Stomach (tissue), 9 donors: ENCODE data around the gene TP63. TPM values are rescaled to one million over a fixed set of nuclear protein-coding genes. Genes with fewer than 3 reads are reported as not detected.

Experiments used
- DNase-seq, 2 donors: peaks; one replicate each; pipeline versions ENCODE4 v3.0.0 to v3.0.0-alpha.2; 2013 to 2019
- H3K27ac ChIP-seq, 5 donors: fragments of 200-600 bp in 4 of 5; sonication (generic) in 4 of 5; one replicate each; pipeline ENCODE4 v1.5.1; 2013 to 2019; ENCODE audit warnings: mild to moderate bottlenecking in 1 of 5, moderate library complexity in 1 of 5
- H3K27me3 ChIP-seq, 3 donors: fragments of 200-600 bp; sonication (generic); one replicate each; pipeline ENCODE4 v1.5.1; 2017 to 2019; ENCODE audit warnings: mixed run types in 1 of 3
- H3K36me3 ChIP-seq, 4 donors: fragments of 200-600 bp; sonication (generic); 1 replicate in 3 of 4; 2 replicates in 1 of 4; pipeline ENCODE4 v1.5.1; 2016 to 2019
- H3K4me1 ChIP-seq, 4 donors: fragments of 200-600 bp; sonication (generic); one replicate each; pipeline ENCODE4 v1.5.1; 2016 to 2019
- H3K4me3 ChIP-seq, 4 donors: fragments of 200-600 bp; sonication (generic) in 3 of 4; one replicate each; pipeline ENCODE4 v1.5.1; 2016 to 2019; ENCODE audit warnings: mild to moderate bottlenecking in 1 of 4
- H3K9me3 ChIP-seq, 4 donors: fragments of 200-600 bp; sonication (generic); one replicate each; pipeline ENCODE4 v1.5.1; 2016 to 2019
- CTCF ChIP-seq, 7 experiments: fragments of 450-650 bp in 4 of 7; fragments of 200-600 bp in 3 of 7; sonication (generic) in 3 of 7; IDR thresholded peaks; one replicate each; pipeline ENCODE4 v1.5.1; 2016 to 2019; ENCODE audit warnings: antibody characterized with exemption in 7 of 7, control low read depth in 2 of 7, mild to moderate bottlenecking in 1 of 7
- EP300 ChIP-seq: sonication (generic); formaldehyde crosslinking; IDR thresholded peaks from one replicate; pipeline ENCODE4 v1.6.1; 2017; ENCODE audit warnings: antibody characterized with exemption
- POLR2A ChIP-seq, 4 donors: fragments of 450-650 bp; IDR thresholded peaks; one replicate each; pipeline ENCODE4 v1.6.1; 2016; ENCODE audit warnings: antibody characterized with exemption in 4 of 4, control low read depth in 2 of 4, mild to moderate bottlenecking in 1 of 4, moderate library complexity in 1 of 4
- POLR2AphosphoS5 ChIP-seq, 3 donors: sonication (generic); formaldehyde crosslinking; IDR thresholded peaks; one replicate each; pipeline ENCODE4 v1.6.1; 2016; ENCODE audit warnings: antibody characterized with exemption in 3 of 3
- WGBS, 5 donors: extraction: QIAGEN DNeasy Blood & Tissue Kit in 3 of 5; methylation state at CpG; one replicate each; pipeline versions ENCODE4 v1.1.5 to v1.1.7; 2013 to 2018; 5-methylcytosine and 5-hydroxymethylcytosine counted together
- intact Hi-C: fragments of 100-400 bp; cut with DNase I; formaldehyde crosslinking; loops from one replicate; pipeline ENCODE4 v1.15.1; 2023; ENCODE audit warnings: low total_unique reads
- polyA plus RNA-seq, 3 donors: library from polyadenylated mRNA; stranded (reverse); fragments of 200-250 nt; gene quantifications; one replicate each; pipeline ENCODE4 v1.2.3, GENCODE V29; 2013
- total RNA-seq, 5 donors: library from RNA; depleted of rRNA; stranded (reverse); fragments of >200 nt; gene quantifications; one replicate each; pipeline versions ENCODE4 v1.1.0 to v1.2.3, GENCODE V29; 2014 to 2016
- donor health status: healthy with polysubstance abuse.
- donor health status: Bipolar disorder and iron deficiency.
- donor health status: healthy.

TP63 gene
- total and polyA plus RNA-seq, 8 donors, result 0.15 to 25.6 (median 0.55) TPM; not detected in 5

GRCh38 chr3:189727898-189728297 is 96.7 kb downstream of the TP63 start:
- 70 to 77% (median 73%) methylated on average over 4 of the region's 4 CpGs for WGBS, 5 donors
- H3K27me3 ChIP-seq, result no peaks in the 10 kb centered on the region

GRCh38 chr3:189728915-189729314 is 97.7 kb downstream of the TP63 start:
- TF ChIP-seq POLR2A (IDR thresholded peaks at IDR 0.05) (no peak), CTCF (IDR thresholded peaks at IDR 0.05) (no peak), POLR2AphosphoS5 (IDR thresholded peaks at IDR 0.05) (no peak), EP300 (no peak)

More at GRCh38 chr3:189727898-189728297, 96.7 kb downstream of the TP63 start:
- DNase-seq, result peak in 1 of 2 donors; percentile 44
- Histone ChIP-seq H3K4me3 (no peak overlapping the region), H3K27ac (no peak overlapping the region), H3K36me3 (no peaks in the 10 kb centered on the region), H3K9me3 (no peaks in the 10 kb centered on the region), H3K4me1 (no peaks in the 10 kb centered on the region)
- intact Hi-C loops, result no loop called here
- TF ChIP-seq POLR2A (IDR thresholded peaks at IDR 0.05), result no peak
- no peak for TF ChIP-seq EP300
- TF ChIP-seq CTCF (IDR thresholded peaks at IDR 0.05), result no peak
- TF ChIP-seq POLR2AphosphoS5 (IDR thresholded peaks at IDR 0.05), result no peak

GRCh38 chr3:189734061-189734460 is 102.9 kb downstream of the TP63 start:
- H3K4me3 ChIP-seq, result no peak overlapping the region
- H3K4me1 ChIP-seq, result no peaks in the 10 kb centered on the region
- H3K9me3 ChIP-seq, result no peaks in the 10 kb centered on the region
- TF ChIP-seq POLR2A (IDR thresholded peaks at IDR 0.05), result no peak
- TF ChIP-seq POLR2AphosphoS5 (IDR thresholded peaks at IDR 0.05), result no peak
- no peak for TF ChIP-seq CTCF (IDR thresholded peaks at IDR 0.05)
- TF ChIP-seq EP300, result no peak
- WGBS, 5 donors, result 63 to 91% (median 69%) methylated on average over 6 of the region's 6 CpGs
- H3K27me3 ChIP-seq, result no peaks in the 10 kb centered on the region
- DNase-seq, result no peak
- H3K36me3 ChIP-seq, result no peaks in the 10 kb centered on the region
- no peak overlapping the region for H3K27ac ChIP-seq
- intact Hi-C loops, result no loop called here

More at GRCh38 chr3:189728915-189729314, 97.7 kb downstream of the TP63 start:
- H3K4me3 ChIP-seq, result no peak overlapping the region
- no peaks in the 10 kb centered on the region for H3K36me3 ChIP-seq
- no peak for DNase-seq
- H3K9me3 ChIP-seq, result no peaks in the 10 kb centered on the region
- no peaks in the 10 kb centered on the region for H3K4me1 ChIP-seq
- H3K27ac ChIP-seq, result no peak overlapping the region
- WGBS, 5 donors, result 78 to 92% (median 84%) methylated on average over 1 of the region's 1 CpG
- H3K27me3 ChIP-seq, result no peaks in the 10 kb centered on the region
- intact Hi-C loops, result no loop called here

- Histone ChIP-seq H3K9me3 (no peaks in the 10 kb centered on the region), H3K27ac (no peak overlapping the region), H3K4me1 (no peaks in the 10 kb centered on the region), H3K27me3 (no peaks in the 10 kb centered on the region), H3K4me3 (no peak overlapping the region), H3K36me3 (no peaks in the 10 kb centered on the region)
- no peak for TF ChIP-seq POLR2AphosphoS5 (IDR thresholded peaks at IDR 0.05)
- TF ChIP-seq CTCF (IDR thresholded peaks at IDR 0.05), result no peak
- TF ChIP-seq POLR2A (IDR thresholded peaks at IDR 0.05), result no peak
- TF ChIP-seq EP300, result no peak
- intact Hi-C loops, result no loop called here
- DNase-seq, result no peak
Measured at GRCh38 chr3:189735913-189736312, 104.7 kb downstream of the TP63 start.
